ENCODE results near the gene DPRX. TPM values are rescaled to one million over a fixed set of nuclear protein-coding genes. Genes with fewer than 3 reads are reported as not detected.

The DPRX gene
- total RNA-seq = not detected in 2 replicates

GRCh38 chr19:53631949-53632407 lies at the start of gene DPRX:
TSS of gene DPRX (plus strand) at chr19:53631999. CDS start at chr19:53632107, 108 bp downstream.

Other genes with a start within 250 kb of the DPRX start
- gene ZNF765, start 236.8 kb upstream of the DPRX start, total RNA-seq = 17.1 and 33.7 TPM in 2 replicates
- 18.5 and 28.4 TPM in 2 replicates for gene ZNF761, start 200.0 kb upstream of the DPRX start, total RNA-seq
- gene ZNF813, start 164.3 kb upstream of the DPRX start, total RNA-seq = 6.8 and 8.0 TPM in 2 replicates
- gene ZNF331, start 93.9 kb upstream of the DPRX start, total RNA-seq = 10.9 and 11.0 TPM in 2 replicates
- gene NLRP12, start 192.3 kb downstream of the DPRX start, total RNA-seq = under 0.01 and 0.07 TPM in 2 replicates
- gene MYADM, start 235.9 kb downstream of the DPRX start, total RNA-seq = 2.4 and 13.2 TPM in 2 replicates

Data from nasal cavity respiratory epithelium epithelial cell of viscerocranial mucosa (primary cell).